WERI-Rb-1 (cell line): Measurements from ENCODE around the gene TXK.

Experiments
- DNase-seq: peaks from one replicate; pipeline ENCODE4 v3.0.0-alpha.2; 2020
- H3K27ac ChIP-seq: fragments of 250-450 bp; sonication (Bioruptor Pico); 2 replicates; pipeline ENCODE4 v1.5.1; 2020; ENCODE audit warnings: mild to moderate bottlenecking, moderate library complexity
- H3K27me3 ChIP-seq: fragments of 250-450 bp; sonication (Bioruptor Pico); 2 replicates; pipeline ENCODE4 v1.5.1; 2021; ENCODE audit warnings: mild to moderate bottlenecking, low read depth, moderate library complexity; ENCODE audit not compliant: insufficient read depth, severe bottlenecking
- H3K36me3 ChIP-seq: fragments of 250-450 bp; sonication (Bioruptor Pico); 2 replicates; pipeline ENCODE4 v1.5.1; 2020; ENCODE audit warnings: mild to moderate bottlenecking, moderate library complexity
- H3K4me3 ChIP-seq: 2 replicates; pipeline ENCODE4 v1.5.1; 2011; ENCODE audit warnings: low read depth, mild to moderate bottlenecking, control low read depth, low read length
- H3K9me3 ChIP-seq: fragments of 250-450 bp; sonication (Bioruptor Pico); 2 replicates; pipeline ENCODE4 v1.5.1; 2021; ENCODE audit warnings: mild to moderate bottlenecking, moderate library complexity; ENCODE audit not compliant: severe bottlenecking
- CTCF ChIP-seq: IDR thresholded peaks from 2 replicates; pipeline ENCODE4 v1.5.1; 2011; ENCODE audit warnings: low read depth, mild to moderate bottlenecking, control low read depth, inconsistent platforms, low read length

The TXK gene

GRCh38 chr4:48073567-48074103 lies 60.4 kb downstream of the TXK start:
- H3K36me3 ChIP-seq: no peaks in the 10 kb centered on the region
- no peak overlapping the region for H3K27ac ChIP-seq
- DNase-seq: no peak
- no peaks in the 10 kb centered on the region for H3K27me3 ChIP-seq
- no peak overlapping the region for H3K4me3 ChIP-seq
- no peaks in the 10 kb centered on the region for H3K9me3 ChIP-seq
- no peak for TF ChIP-seq CTCF

GRCh38 chr4:48071191-48071590 lies 62.9 kb downstream of the TXK start:
- Histone ChIP-seq H3K27ac (no peak overlapping the region), H3K9me3 (no peaks in the 10 kb centered on the region), H3K27me3 (no peaks in the 10 kb centered on the region), H3K4me3 (no peak overlapping the region), H3K36me3 (no peaks in the 10 kb centered on the region)
- DNase-seq: no peak
- no peak for TF ChIP-seq CTCF

GRCh38 chr4:48069026-48069425 lies 65.0 kb downstream of the TXK start:
- no peak for TF ChIP-seq CTCF
- H3K4me3 ChIP-seq: no peak overlapping the region
- no peaks in the 10 kb centered on the region for H3K36me3 ChIP-seq
- no peak for DNase-seq
- no peak overlapping the region for H3K27ac ChIP-seq
- no peaks in the 10 kb centered on the region for H3K27me3 ChIP-seq
- no peaks in the 10 kb centered on the region for H3K9me3 ChIP-seq

GRCh38 chr4:48068182-48068581 lies 65.9 kb downstream of the TXK start:
- no peak for TF ChIP-seq CTCF
- no peak for DNase-seq
- no peak overlapping the region for H3K27ac ChIP-seq
- H3K27me3 ChIP-seq: no peaks in the 10 kb centered on the region
- H3K4me3 ChIP-seq: no peak overlapping the region
- no peaks in the 10 kb centered on the region for H3K9me3 ChIP-seq
- no peaks in the 10 kb centered on the region for H3K36me3 ChIP-seq

- Histone ChIP-seq H3K27me3 (no peaks in the 10 kb centered on the region), H3K4me3 (no peak overlapping the region), H3K36me3 (no peaks in the 10 kb centered on the region), H3K9me3 (no peaks in the 10 kb centered on the region), H3K27ac (no peak overlapping the region)
- TF ChIP-seq CTCF: no peak
- no peak for DNase-seq
These were observed 66.5 kb downstream of the TXK start for GRCh38 chr4:48067536-48067935.

GRCh38 chr4:48065587-48066052 lies 68.4 kb downstream of the TXK start:
- H3K27me3 ChIP-seq: no peaks in the 10 kb centered on the region
- no peak overlapping the region for H3K27ac ChIP-seq
- H3K36me3 ChIP-seq: no peaks in the 10 kb centered on the region
- DNase-seq: no peak
- TF ChIP-seq CTCF: no peak
- no peaks in the 10 kb centered on the region for H3K9me3 ChIP-seq
- H3K4me3 ChIP-seq: no peak overlapping the region
